Measurements from ENCODE around the gene CHST12. TPM values are rescaled to one million over a fixed set of nuclear protein-coding genes. Genes with fewer than 3 reads are reported as not detected.

Gene CHST12
- total and polyA plus RNA-seq, 4 experiments from 2014 or later: 11.6 to 30.7 (median 26.0) TPM

Other genes starting within 250 kb of the CHST12 start
- gene MAD1L1, start 170.7 kb upstream of the CHST12 start, total RNA-seq: 10 to 100 TPM; 89.9 to 94.2 TPM
- 100 to 1,000 TPM; 125 to 132 TPM for gene MAD1L1, start 170.7 kb upstream of the CHST12 start, polyA plus RNA-seq
- 10 to 100 TPM; 17.4 to 18.1 TPM for gene MRM2, start 161.4 kb upstream of the CHST12 start, total RNA-seq
- gene MRM2, start 161.4 kb upstream of the CHST12 start, polyA plus RNA-seq: 10 to 100 TPM; 29.9 to 32.9 TPM
- 10 to 100 TPM; 20.9 to 21.3 TPM for gene NUDT1, start 161.4 kb upstream of the CHST12 start, total RNA-seq
- 10 to 100 TPM; 41.6 to 59.2 TPM for gene NUDT1, start 161.4 kb upstream of the CHST12 start, polyA plus RNA-seq
- gene SNX8, start 89.2 kb upstream of the CHST12 start, total RNA-seq: 1 to 10 TPM; 6.9 to 9.9 TPM
- 1 to 10 TPM; 6.6 to 7.4 TPM for gene SNX8, start 89.2 kb upstream of the CHST12 start, polyA plus RNA-seq
- gene EIF3B, start 48.8 kb upstream of the CHST12 start, total RNA-seq: 100 to 1,000 TPM; 126 to 138 TPM
- 100 to 1,000 TPM in 1 of 2 donors, 10 to 100 TPM in 1; 78.7 to 135 TPM for gene EIF3B, start 48.8 kb upstream of the CHST12 start, polyA plus RNA-seq
- gene GRIFIN, start 72.8 kb downstream of the CHST12 start, total RNA-seq: not detected
- gene GRIFIN, start 72.8 kb downstream of the CHST12 start, polyA plus RNA-seq: not detected
- 100 to 1,000 TPM; 125 to 127 TPM for gene LFNG, start 116.2 kb downstream of the CHST12 start, total RNA-seq
- 1 to 10 TPM in 1 of 2 donors, under 1 TPM in 1; 0.09 to 4.1 TPM for gene LFNG, start 116.2 kb downstream of the CHST12 start, polyA plus RNA-seq
- gene BRAT1, start 151.9 kb downstream of the CHST12 start, total RNA-seq: 10 to 100 TPM; 37.0 to 41.4 TPM
- 10 to 100 TPM; 24.2 to 42.4 TPM for gene BRAT1, start 151.9 kb downstream of the CHST12 start, polyA plus RNA-seq
- 1 to 10 TPM; 8.2 to 9.4 TPM for gene IQCE, start 155.4 kb downstream of the CHST12 start, total RNA-seq
- 1 to 10 TPM in 1 of 2 donors, under 1 TPM in 1; 0.81 to 3.7 TPM for gene IQCE, start 155.4 kb downstream of the CHST12 start, polyA plus RNA-seq
- 10 to 100 TPM; 10.3 to 12.0 TPM for gene TTYH3, start 228.4 kb downstream of the CHST12 start, total RNA-seq
- gene TTYH3, start 228.4 kb downstream of the CHST12 start, polyA plus RNA-seq: 1 to 10 TPM in 1 of 2 donors, under 1 TPM in 1; 0.14 to 1.3 TPM